ENCODE results near the gene SIRT2.

GRCh38 chr19:38878575-38879399, 20.6 kb downstream of the SIRT2 start:
- TF ChIP-seq CTCF (IDR thresholded peaks at IDR 0.05; ENCODE audit: poor library complexity, severe bottlenecking) (no peak), TAF1 (IDR thresholded peaks at IDR 0.05; ENCODE audit: low read depth) (no peak), REST (IDR thresholded peaks at IDR 0.05; ENCODE audit: borderline replicate concordance) (no peak)
